OCI-LY1 (cell line): ENCODE results near the gene ARL8B.

Source experiments
- H2AFZ ChIP-seq: fragments of 200-600 bp; sonication (generic), shearing (Covaris generic); 2 replicates; pipeline ENCODE4 v1.6.0; 2014; ENCODE audit warnings: antibody characterized with exemption, mild to moderate bottlenecking, low read length
- H3F3A ChIP-seq: fragments of 200-600 bp; sonication (generic), shearing (Covaris generic); 2 replicates; pipeline ENCODE4 v1.6.0; 2014; ENCODE audit warnings: mild to moderate bottlenecking, antibody characterized with exemption, low read length, moderate library complexity; ENCODE audit not compliant: insufficient read depth
- H3K27ac ChIP-seq: fragments of 200-600 bp; sonication (generic); 2 replicates; pipeline ENCODE4 v1.5.1; 2014; ENCODE audit warnings: low read length, mixed run types, mild to moderate bottlenecking, low read depth; ENCODE audit not compliant: poor library complexity, severe bottlenecking
- H3K27me3 ChIP-seq: fragments of 200-600 bp; sonication (generic); 2 replicates; pipeline ENCODE4 v1.6.0; 2014; ENCODE audit warnings: antibody characterized with exemption, mild to moderate bottlenecking, low read length, moderate library complexity; ENCODE audit not compliant: insufficient read depth
- H3K36me3 ChIP-seq: fragments of 200-600 bp; sonication (generic); 2 replicates; pipeline ENCODE4 v1.6.1; 2014; ENCODE audit warnings: mild to moderate bottlenecking, antibody characterized with exemption, low read length, moderate library complexity, mixed read lengths; ENCODE audit not compliant: insufficient read depth
- H3K4me1 ChIP-seq: fragments of 200-600 bp; sonication (generic); 2 replicates; pipeline ENCODE4 v1.5.1; 2014; ENCODE audit warnings: mild to moderate bottlenecking, low read length, moderate library complexity; ENCODE audit not compliant: insufficient read depth, severe bottlenecking
- H3K4me2 ChIP-seq: fragments of 200-600 bp; sonication (generic), shearing (Covaris generic); 2 replicates; pipeline ENCODE4 v1.6.1; 2014; ENCODE audit warnings: low read length
- H3K4me3 ChIP-seq: fragments of 200-600 bp; sonication (generic); 2 replicates; pipeline ENCODE4 v1.5.1; 2014; ENCODE audit warnings: low read length, low read depth, mild to moderate bottlenecking, mixed read lengths; ENCODE audit not compliant: poor library complexity, severe bottlenecking
- H3K79me2 ChIP-seq: fragments of 200-600 bp; shearing (Covaris generic); 2 replicates; pipeline ENCODE4 v1.6.1; 2016; ENCODE audit warnings: mixed run types, low read length, mixed read lengths; ENCODE audit not compliant: insufficient read depth
- H3K9ac ChIP-seq: fragments of 200-600 bp; sonication (generic), shearing (Covaris generic); 2 replicates; pipeline ENCODE4 v1.6.1; 2014; ENCODE audit warnings: mild to moderate bottlenecking, low read length, mixed read lengths
- H3K9me2 ChIP-seq: fragments of 200-600 bp; sonication (generic), shearing (Covaris generic); 2 replicates; pipeline ENCODE4 v1.6.1; 2014; ENCODE audit warnings: low read depth, mild to moderate bottlenecking, low read length, mixed read lengths
- H3K9me3 ChIP-seq: fragments of 200-600 bp; shearing (Covaris generic); 2 replicates; pipeline ENCODE4 v1.6.1; 2014; ENCODE audit warnings: low read length, mixed read lengths
- H4K20me1 ChIP-seq: fragments of 200-600 bp; sonication (generic), shearing (Covaris generic); 2 replicates; pipeline ENCODE4 v1.6.0; 2016; ENCODE audit warnings: mild to moderate bottlenecking, low read length; ENCODE audit not compliant: insufficient read depth
- CTCF ChIP-seq: fragments of 200-600 bp; sonication (generic), shearing (Covaris generic); IDR thresholded peaks from 2 replicates; pipeline ENCODE4 v1.5.1; 2017; ENCODE audit warnings: mild to moderate bottlenecking, antibody characterized with exemption, low read length, moderate library complexity, mixed read lengths
- EZH2 ChIP-seq: fragments of 200-600 bp; sonication (generic), shearing (Covaris generic); IDR thresholded peaks from 2 replicates; pipeline ENCODE4 v1.8.0; 2017; ENCODE audit warnings: borderline replicate concordance, mixed run types, mild to moderate bottlenecking, antibody characterized with exemption, low read length, moderate library complexity, mixed read lengths

ARL8B gene

GRCh38 chr3:5229414-5229813 is 107.3 kb downstream of the ARL8B start:
- Histone ChIP-seq H3K27me3 (no peaks in the 10 kb centered on the region), H3K27ac (no peak overlapping the region), H3F3A (no peaks in the 10 kb centered on the region), H3K9me3 (no peaks in the 10 kb centered on the region), H3K4me1 (no peaks in the 10 kb centered on the region), H3K9ac (no peak overlapping the region), H3K9me2 (no peaks in the 10 kb centered on the region), H3K4me2 (no peak overlapping the region), H4K20me1 (no peaks in the 10 kb centered on the region), H3K4me3 (no peak overlapping the region), H2AFZ (no peak overlapping the region), H3K36me3 (no peaks in the 10 kb centered on the region), H3K79me2 (no peaks in the 10 kb centered on the region)
- TF ChIP-seq EZH2 (no peak), CTCF (no peak)
